Left renal pelvis (tissue), 4 donors: ENCODE measurements around the gene SOX8. TPM values are rescaled to one million over a fixed set of nuclear protein-coding genes. Genes with fewer than 3 reads are reported as not detected.

Experiments
- DNase-seq, 4 donors: peaks; one replicate each; pipeline ENCODE4 v3.0.0-alpha.2; 2013; ENCODE audit warnings: low read depth in 4 of 4, low spot score in 3 of 4
- polyA plus RNA-seq, 4 donors: library from polyadenylated mRNA; unstranded; fragments of 120-200 nt; gene quantifications; one replicate each; pipeline ENCODE4 v1.2.1, GENCODE V29; 2013; ENCODE audit not compliant: insufficient read length in 4 of 4

Gene SOX8
- polyA plus RNA-seq, 4 donors: 3.4 to 4.8 (median 3.6) TPM

- DNase-seq: no peak
These were observed 9.6 kb upstream of the SOX8 start for GRCh38 chr16:971981-972315.

DNA sequence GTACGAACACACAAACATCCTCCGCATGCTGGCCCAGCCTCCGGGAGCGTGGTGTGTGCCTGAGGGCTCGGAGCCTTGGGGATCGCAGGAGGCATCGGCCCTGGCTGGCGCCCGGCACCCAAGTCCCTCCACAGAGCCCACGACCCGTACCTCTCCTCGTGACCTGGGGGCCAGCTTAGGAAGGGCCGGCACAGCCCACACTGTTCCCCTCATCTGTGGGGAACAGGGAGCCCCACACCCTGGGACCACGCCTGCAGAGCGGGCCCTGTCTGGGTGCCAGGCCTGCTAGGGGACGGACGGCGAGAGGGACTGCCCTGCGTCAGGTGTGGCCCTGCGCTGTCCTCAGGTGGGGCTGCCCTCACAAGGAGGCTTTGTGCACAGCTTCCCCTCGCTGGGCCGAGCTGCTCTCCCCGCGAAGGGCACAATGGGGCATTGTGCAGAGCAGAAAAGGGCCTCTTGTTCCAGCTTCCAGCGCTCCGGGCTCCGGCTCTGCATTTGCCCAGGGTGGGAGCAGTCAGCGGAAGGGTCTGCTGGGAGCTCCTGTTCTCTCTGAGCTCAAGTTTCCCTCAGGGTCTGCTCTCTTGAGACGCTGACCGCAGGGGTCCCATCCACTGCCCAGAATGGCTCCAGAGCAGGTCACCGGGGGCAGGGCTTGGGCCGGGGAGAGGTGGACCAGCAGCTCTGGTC lies 9.1 kb upstream of the SOX8 start:
- DNase-seq: no peak

DNA sequence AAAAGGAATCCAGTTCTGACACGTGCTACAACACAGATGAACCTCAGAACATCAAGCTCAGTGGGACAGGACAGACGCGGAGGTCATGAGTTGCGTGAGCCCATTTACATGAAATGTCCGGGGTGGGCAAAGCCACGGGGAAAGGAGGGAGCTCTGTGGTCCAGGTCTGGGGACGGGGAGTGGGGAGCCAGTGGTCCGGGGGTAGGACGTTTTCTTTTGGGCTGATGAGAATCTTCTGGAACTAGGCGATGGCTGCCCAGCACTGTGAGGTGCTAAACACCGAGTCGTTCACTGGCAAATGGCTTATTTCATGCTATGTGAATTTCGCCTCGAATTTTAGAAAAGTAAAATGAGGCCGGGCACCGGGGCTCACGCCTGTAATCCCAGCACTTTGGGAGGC lies 8.2 kb upstream of the SOX8 start:
- DNase-seq: no peak

DNA sequence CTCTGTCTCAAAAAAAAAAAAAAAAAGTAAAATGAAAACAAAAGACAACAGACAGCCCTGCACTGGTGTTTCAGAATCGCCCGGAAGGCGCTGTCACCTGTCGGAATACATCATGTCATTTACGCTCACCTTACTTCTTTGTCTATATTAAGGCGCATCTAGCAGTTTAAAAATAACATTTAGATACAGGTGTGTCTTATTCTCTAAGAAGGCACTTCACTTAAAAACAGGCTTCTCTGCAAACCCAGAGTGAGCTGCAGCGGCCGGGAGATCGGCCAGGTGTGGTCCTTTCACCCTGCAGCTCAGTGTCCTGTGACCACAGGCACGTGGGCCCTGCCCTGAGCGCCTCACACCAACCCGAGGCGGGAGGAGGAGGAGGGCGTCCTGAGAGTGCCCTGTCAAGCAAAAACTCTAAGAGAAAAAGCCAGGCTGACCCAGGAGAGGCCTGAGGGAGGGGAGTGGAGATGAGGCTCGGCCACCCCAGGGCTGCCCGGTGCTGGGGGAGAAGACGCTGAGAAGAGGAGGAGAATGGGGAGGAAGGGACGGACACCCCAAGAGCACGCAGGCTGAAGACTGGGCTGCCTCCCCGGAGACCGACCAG lies 7.5 kb upstream of the SOX8 start:
- DNase-seq: no peak

- DNase-seq: no peak
These were observed 6.8 kb upstream of the SOX8 start for GRCh38 chr16:974611-975261.

GRCh38 chr16:975291-975690 lies 6.3 kb upstream of the SOX8 start:
- DNase-seq: no peak

GRCh38 chr16:976389-976931 lies 5.1 kb upstream of the SOX8 start:
- no peak for DNase-seq

- no peak for DNase-seq
These were observed 4.4 kb upstream of the SOX8 start for GRCh38 chr16:977081-977701.

- no peak for DNase-seq
These were observed 3.7 kb upstream of the SOX8 start for GRCh38 chr16:977896-978295.

GRCh38 chr16:978403-978802 lies 3.2 kb upstream of the SOX8 start:
- DNase-seq: no peak

DNA sequence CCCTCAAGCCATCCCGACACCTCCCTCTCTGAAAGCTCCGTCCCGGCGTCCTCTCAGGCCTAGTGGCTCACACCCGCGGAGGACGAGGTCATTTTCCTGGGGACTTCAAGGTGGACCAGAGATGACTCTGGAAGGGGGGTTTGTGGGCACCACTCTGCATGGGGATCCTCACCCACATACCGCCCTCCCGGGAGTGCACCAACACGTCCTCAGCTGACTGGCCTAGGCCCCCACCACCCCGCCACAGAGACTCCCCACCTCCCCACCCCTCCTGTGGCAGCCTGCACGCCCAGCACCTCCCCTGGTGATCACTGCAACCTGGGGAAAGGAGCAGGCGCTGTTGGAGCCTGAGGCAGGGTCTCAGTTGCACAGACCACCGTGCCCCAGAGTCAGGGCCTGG lies 2.4 kb upstream of the SOX8 start:
- DNase-seq: no peak

DNA sequence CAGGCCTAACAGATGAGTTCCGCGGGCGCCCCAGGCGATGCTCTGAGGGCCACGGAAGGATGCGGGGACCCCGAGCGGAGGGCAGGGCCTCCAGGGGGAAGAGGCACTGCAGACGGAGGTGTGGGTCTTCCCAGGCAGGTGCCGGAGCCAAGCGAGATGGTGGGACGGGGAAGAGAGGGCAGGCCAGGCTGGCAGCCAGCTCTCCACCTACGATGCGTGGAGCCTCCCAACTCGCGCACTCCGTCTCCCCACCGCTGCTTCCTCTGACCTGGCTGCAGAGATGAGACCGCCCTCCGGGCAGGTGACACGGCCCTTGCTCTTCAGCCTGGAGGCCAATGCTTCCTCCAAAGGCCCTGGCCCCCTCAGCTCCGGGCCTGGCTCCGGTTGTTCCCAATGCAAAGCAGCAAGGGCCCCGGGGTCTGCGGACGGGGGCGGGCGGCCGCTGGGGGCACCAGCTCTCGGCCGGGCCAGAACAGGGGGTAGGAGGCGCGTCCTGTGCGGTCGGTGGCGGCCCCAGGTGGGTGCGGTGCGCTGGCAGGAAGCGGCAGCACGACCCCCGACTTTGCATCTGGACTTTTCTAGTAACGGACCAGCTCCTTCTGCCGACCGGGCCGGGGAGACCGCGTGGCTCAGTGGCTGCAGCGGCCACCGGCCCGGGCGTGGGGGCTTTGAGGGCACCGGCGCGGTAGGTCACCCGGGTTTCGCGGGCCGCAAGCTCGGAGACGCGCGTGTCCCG lies 1.5 kb upstream of the SOX8 start:
- DNase-seq: no peak

DNA sequence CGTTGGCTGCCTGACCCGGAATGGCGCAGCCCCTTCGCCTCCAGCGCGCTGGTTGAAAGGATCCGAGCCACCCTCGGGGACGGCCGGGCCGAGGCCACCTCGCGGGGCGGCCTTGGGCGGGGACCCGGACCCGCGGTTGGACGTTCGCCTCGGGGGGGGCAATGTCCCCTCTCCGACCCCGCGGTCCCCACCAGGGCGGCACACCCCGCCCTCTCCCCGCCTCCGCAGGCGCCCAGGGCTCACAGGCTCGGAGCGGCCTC lies 1.0 kb upstream of the SOX8 start:
- no peak for DNase-seq

DNA sequence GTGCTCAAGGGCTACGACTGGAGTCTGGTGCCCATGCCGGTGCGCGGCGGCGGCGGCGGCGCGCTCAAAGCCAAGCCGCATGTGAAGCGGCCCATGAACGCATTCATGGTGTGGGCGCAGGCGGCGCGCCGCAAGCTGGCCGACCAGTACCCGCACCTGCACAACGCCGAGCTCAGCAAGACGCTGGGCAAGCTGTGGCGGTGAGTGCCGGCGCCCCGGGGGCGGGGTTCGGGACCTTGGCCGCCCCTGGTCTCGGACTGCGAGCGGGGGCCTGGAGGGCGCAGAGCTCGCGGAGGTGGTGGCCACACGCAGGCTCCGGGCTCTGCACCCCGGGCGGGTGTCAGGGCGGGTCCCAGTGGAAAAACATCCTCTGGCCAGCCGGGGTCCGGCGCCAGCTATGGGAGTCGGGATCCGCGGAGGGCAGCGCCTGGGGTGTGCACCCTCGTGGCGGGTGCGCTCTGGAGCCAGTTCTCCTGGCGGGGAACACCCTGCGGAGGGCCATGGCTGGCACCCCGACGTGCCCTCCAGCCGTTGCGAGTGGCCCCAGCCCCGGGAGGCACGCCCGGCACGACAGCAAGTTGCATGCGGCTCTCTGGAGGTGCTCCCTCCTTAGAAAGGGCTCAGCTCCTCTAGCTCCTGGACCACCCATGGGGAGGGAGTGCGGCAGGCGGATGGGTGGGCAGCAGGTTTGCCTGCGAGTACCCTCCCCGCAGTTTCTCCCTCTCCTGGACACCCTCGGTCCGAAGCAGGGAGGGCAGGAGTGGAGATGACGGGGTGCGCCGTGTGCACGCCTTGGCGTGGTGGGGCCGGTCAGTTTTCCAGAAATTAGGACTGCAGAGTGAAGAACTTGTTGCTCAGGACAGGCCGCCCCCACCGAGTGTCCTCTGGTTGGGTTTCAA lies 824 bp downstream of the SOX8 start:
- DNase-seq: no peak

GRCh38 chr16:983044-984030 lies 1.8 kb downstream of the SOX8 start:
- no peak for DNase-seq

DNA sequence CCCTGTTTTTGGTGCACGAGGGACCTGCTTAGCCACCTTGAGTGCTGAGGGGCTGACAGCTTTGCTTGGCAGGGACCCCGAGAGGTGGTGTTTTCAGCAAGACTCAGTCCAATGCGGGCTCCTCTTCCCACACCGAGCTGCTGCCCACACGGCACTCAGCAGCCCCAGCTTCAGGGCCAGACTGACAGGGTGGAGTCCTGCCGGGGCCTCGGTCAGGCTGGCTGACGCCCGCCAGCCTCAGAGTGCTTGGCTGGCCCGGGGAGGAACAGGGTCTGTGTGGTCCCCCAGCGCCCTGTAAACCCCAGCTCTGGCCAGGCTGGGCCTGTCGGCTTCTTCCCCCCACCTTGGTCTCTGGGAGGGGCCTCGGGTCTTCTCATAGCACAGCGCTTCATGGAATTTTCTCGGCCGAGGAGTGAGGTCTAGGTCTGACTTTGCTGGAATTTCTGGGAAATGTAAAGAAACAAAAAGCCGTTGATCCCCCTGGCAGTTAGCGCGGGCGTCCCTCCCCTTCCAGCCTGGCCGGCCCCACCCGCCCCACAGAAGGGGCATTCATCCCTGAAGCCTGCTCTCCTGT lies 2.6 kb downstream of the SOX8 start:
- DNase-seq: no peak

- DNase-seq: no peak
These were observed 3.4 kb downstream of the SOX8 start for GRCh38 chr16:984736-985636.
